AG09319 (cell line): Measurements from ENCODE around the gene IGF1R.

ENCODE experiments used
- DNase-seq: peaks from one replicate; pipeline ENCODE4 v3.0.0-alpha.2; 2010; ENCODE audit warnings: low read depth; ENCODE audit errors: extremely low read depth
- TF ChIP-seq, protein P1 (sequence below): IDR thresholded peaks from 2 replicates; pipeline ENCODE4 v1.5.1; 2011; ENCODE audit warnings: low read depth, mild to moderate bottlenecking, inconsistent platforms, low read length, moderate library complexity

IGF1R gene

GRCh38 chr15:98840053-98840452, 191.7 kb downstream of the IGF1R start:
- DNase-seq: no peak
- TF ChIP-seq, protein P1, sequence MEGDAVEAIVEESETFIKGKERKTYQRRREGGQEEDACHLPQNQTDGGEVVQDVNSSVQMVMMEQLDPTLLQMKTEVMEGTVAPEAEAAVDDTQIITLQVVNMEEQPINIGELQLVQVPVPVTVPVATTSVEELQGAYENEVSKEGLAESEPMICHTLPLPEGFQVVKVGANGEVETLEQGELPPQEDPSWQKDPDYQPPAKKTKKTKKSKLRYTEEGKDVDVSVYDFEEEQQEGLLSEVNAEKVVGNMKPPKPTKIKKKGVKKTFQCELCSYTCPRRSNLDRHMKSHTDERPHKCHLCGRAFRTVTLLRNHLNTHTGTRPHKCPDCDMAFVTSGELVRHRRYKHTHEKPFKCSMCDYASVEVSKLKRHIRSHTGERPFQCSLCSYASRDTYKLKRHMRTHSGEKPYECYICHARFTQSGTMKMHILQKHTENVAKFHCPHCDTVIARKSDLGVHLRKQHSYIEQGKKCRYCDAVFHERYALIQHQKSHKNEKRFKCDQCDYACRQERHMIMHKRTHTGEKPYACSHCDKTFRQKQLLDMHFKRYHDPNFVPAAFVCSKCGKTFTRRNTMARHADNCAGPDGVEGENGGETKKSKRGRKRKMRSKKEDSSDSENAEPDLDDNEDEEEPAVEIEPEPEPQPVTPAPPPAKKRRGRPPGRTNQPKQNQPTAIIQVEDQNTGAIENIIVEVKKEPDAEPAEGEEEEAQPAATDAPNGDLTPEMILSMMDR: no peak

- TF ChIP-seq, protein P1: no peak
- DNase-seq: no peak
These were observed 193.2 kb downstream of the IGF1R start for GRCh38 chr15:98841419-98841970.

DNA sequence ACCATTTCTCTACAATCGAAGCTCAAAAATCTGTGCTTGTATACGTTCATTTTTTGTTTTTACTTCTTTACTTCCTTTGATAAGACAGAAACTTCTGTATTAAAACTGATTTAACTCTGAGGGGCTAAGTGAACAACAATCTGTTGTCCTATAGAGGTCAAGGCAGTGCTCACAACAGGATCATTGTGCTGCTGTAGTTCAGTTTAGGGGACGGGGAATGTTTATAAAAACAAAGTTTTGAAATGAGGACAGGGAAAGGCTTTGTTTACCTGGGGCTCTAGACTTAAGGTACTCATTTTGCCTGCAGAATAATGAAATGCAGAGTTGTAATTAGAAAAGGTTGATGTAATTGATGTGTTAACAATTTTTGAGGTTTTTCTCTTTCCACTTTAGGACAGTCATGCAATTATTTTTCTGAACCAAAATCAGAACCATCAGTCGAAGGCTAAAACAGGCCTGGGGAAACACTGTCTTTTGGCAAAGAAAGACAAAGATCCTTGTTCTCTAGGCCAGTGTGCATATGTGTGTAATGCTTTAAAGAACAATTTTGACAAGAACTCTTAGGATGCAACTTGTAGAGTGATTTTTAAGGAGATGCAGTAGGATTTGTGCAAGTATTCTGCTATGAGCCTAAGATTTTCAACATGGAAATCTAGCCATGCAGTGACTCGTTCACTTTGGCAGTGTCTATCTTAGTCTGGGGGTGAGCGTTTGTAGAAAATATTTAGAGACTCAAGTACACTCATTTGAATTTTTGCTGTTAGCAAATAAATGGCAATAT, 194.0 kb downstream of the IGF1R start:
- no peak for DNase-seq

DNA sequence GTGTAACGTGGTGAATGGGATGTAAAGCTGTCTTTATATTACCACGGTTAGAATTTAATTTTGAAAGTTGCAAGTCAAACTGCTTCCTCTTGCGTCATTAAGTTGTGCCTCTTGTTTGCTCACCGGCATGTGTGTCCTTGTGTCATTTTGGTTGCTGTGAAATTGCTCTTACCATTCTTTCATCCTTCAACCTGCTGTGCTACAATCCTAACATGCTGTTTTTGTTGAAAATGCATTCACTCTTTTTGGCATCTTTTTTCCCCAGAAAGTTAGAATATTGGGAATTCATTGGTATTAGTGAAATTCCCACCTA, 194.6 kb downstream of the IGF1R start:
- TF ChIP-seq, protein P1: no peak
- no peak for DNase-seq

More for the DNA sequence above, 194.0 kb downstream of the IGF1R start:
- TF ChIP-seq, protein P1: no peak

DNA sequence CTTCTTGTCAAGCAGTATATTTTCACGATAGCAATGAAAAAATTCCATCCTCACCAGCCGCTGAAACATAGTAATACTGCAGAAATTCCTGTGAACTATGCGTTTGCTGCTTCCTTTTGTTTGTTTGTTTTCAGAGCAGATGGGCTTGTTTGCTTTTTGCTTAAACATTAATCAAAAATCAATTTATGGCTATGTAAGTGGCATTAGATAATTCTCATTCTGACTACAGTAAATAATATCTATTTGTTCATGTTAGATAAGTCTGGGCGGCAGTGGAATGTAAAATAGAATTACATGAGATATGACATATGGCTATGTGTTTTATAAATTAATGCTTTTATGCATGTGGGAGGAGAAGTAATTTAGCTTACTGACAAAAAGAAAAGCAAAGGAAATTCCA, 195.5 kb downstream of the IGF1R start:
- TF ChIP-seq, protein P1: no peak
- no peak for DNase-seq

DNA sequence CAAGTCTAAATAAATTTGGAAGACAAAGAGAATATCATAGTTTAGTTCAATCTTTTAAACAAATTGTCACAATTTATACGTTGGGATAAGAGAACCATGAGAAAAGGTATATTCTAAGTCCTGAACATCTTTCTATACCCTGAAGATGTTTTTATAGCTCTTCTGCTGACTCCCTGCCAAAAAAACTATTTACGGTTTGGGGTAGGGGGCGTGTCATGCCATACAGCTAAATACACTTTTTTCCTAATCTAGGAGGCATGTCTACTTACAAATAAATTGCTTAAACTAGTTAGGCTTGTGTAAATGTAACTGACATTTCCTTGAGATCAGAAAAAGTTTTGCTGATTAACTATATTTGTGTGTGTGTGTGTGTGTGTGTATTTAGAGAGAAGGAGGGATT, 195.9 kb downstream of the IGF1R start:
- TF ChIP-seq, protein P1: no peak
- DNase-seq: no peak

DNA sequence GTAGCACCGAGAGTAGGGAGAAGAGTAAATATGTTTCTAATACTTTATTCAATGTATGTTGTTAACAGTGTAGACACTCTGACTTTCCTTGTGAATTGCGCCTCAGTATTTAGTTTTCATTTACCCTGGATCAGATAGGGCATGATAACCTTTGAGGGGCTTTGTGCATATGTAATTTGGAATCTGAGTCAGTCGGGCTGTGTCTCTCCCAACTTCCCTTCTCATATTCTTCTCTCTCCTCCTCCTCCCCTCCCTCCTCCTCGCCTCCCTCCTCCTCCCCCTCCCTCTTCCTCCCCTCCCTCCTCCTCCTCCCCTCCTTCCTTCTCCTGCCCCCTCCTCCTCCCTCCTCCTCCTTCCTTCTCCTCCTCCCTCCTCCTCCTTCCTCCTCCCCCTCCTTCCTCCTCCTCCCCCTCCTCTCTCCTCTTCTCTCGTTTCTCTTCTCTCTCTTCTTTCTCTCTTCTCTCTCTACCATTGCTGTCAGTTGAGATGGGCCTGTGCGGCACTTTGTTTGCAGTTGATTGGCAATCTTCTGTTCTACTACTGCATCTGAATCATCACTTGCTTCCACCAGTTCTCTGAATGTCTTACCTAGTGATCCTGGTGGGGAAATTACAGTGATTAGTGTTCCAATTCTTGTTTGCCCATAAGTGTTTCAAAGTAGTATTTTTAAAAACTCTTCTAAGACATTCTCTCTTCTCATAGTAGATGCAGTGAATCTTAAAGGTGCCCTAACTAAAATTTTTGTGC, 197.0 kb downstream of the IGF1R start:
- DNase-seq: no peak
- TF ChIP-seq, protein P1: no peak
